Transverse colon (tissue), 4 donors: ENCODE measurements around the gene KCNV2. TPM values are rescaled to one million over a fixed set of nuclear protein-coding genes. Genes with fewer than 3 reads are reported as not detected.

ENCODE experiments used
- DNase-seq: peaks from one replicate; pipeline ENCODE4 v3.0.0-alpha.2; 2019
- H3K27ac ChIP-seq, 4 donors: fragments of 200-600 bp; sonication (generic); 2 replicates each; pipeline ENCODE4 v1.5.1; 2016 to 2018; ENCODE audit warnings: inconsistent platforms in 4 of 4
- H3K27me3 ChIP-seq: fragments of 200-600 bp; sonication (generic); 2 replicates; pipeline ENCODE4 v1.5.1; 2017; ENCODE audit warnings: inconsistent platforms
- H3K36me3 ChIP-seq, 4 donors: fragments of 200-600 bp; sonication (generic); 2 replicates each; pipeline ENCODE4 v1.5.1; 2017 to 2019; ENCODE audit warnings: inconsistent platforms in 4 of 4
- H3K4me1 ChIP-seq, 4 donors: fragments of 200-600 bp; sonication (generic); 2 replicates each; pipeline ENCODE4 v1.5.1; 2017 to 2020; ENCODE audit warnings: inconsistent platforms in 4 of 4
- H3K4me3 ChIP-seq, 4 donors: fragments of 200-600 bp; sonication (generic); 1 replicate in 1 of 4; 2 replicates in 3 of 4; pipeline versions ENCODE4 v1.5.1 to v1.6.1; 2017 to 2019; ENCODE audit warnings: inconsistent platforms in 4 of 4
- H3K9me3 ChIP-seq, 2 donors: fragments of 200-600 bp; sonication (generic); 2 replicates each; pipeline ENCODE4 v1.5.1; 2017 to 2019; ENCODE audit warnings: inconsistent platforms in 2 of 2
- CTCF ChIP-seq, 5 experiments: fragments of 200-600 bp in 3 of 5; fragments of 450-650 bp in 2 of 5; sonication (generic) in 3 of 5; IDR thresholded peaks; 1 replicate in 2 of 5; 2 replicates in 3 of 5; pipeline ENCODE4 v1.5.1; 2016 to 2017; ENCODE audit warnings: antibody characterized with exemption in 5 of 5, inconsistent platforms in 3 of 5, mild to moderate bottlenecking in 2 of 5, moderate library complexity in 1 of 5
- EP300 ChIP-seq: sonication (generic); formaldehyde crosslinking; IDR thresholded peaks from one replicate; pipeline ENCODE4 v1.6.1; 2017; ENCODE audit warnings: antibody characterized with exemption, low read depth
- POLR2A ChIP-seq: fragments of 450-650 bp; IDR thresholded peaks from one replicate; pipeline ENCODE4 v1.6.1; 2016; ENCODE audit warnings: antibody characterized with exemption, mild to moderate bottlenecking, moderate library complexity
- POLR2AphosphoS5 ChIP-seq, 3 donors: sonication (generic); formaldehyde crosslinking; IDR thresholded peaks; one replicate each; pipeline ENCODE4 v1.6.1; 2016; ENCODE audit warnings: antibody characterized with exemption in 3 of 3
- WGBS, 2 donors: methylation state at CpG; one replicate each; pipeline ENCODE4 v1.1.5; 2018; ENCODE audit warnings: low coverage in 1 of 2; 5-methylcytosine and 5-hydroxymethylcytosine counted together
- in situ Hi-C, 4 donors: fragments of 200-750 bp; cut with MboI; loops; one replicate each; pipeline versions ENCODE4 v1.15.0 to v1.15.1; 2017; ENCODE audit warnings: low sequenced_read_pairs in 3 of 4, low pct_ligation_motif_present in 1 of 4, low pct_unique_long_range_greater_than_20kb in 1 of 4
- intact Hi-C: fragments of 100-400 bp; cut with DNase I; formaldehyde crosslinking; loops from one replicate; pipeline ENCODE4 v1.15.1; 2023; ENCODE audit warnings: low total_unique reads
- total RNA-seq, 4 donors: library from RNA; depleted of rRNA; stranded (reverse); fragments of >200 nt; gene quantifications; one replicate each; pipeline ENCODE4 v1.1.0, GENCODE V29; 2016

The KCNV2 gene
- total RNA-seq, 4 donors from 2014 or later = not detected

GRCh38 chr9:2709645-2710101 lies 7.6 kb upstream of the KCNV2 start:
- TF ChIP-seq POLR2A (no peak), POLR2AphosphoS5 (IDR thresholded peaks at IDR 0.05) (no peak), EP300 (no peak), CTCF (IDR thresholded peaks at IDR 0.05) (no peak)
- no peaks in the 10 kb centered on the region for H3K9me3 ChIP-seq
- H3K27ac ChIP-seq = no peak overlapping the region
- 68 to 88% methylated on average over 2 of the region's 2 CpGs for WGBS, 2 donors
- no peak for DNase-seq
- no peak overlapping the region for H3K4me3 ChIP-seq
- in situ Hi-C loops (no loop called here), intact Hi-C loops (no loop called here)
- H3K4me1 ChIP-seq = no peaks in the 10 kb centered on the region
- H3K27me3 ChIP-seq = no peaks in the 10 kb centered on the region
- no peaks in the 10 kb centered on the region for H3K36me3 ChIP-seq

- TF ChIP-seq EP300 (no peak), POLR2AphosphoS5 (IDR thresholded peaks at IDR 0.05) (no peak), POLR2A (no peak), CTCF (IDR thresholded peaks at IDR 0.05) (no peak)
- Histone ChIP-seq H3K27ac (no peak overlapping the region), H3K27me3 (no peaks in the 10 kb centered on the region), H3K4me1 (no peaks in the 10 kb centered on the region), H3K4me3 (no peak overlapping the region), H3K9me3 (no peaks in the 10 kb centered on the region), H3K36me3 (no peaks in the 10 kb centered on the region)
- DNase-seq = no peak
- in situ Hi-C loops (no loop called here), intact Hi-C loops (no loop called here)
- 74 to 95% methylated on average over 3 to 6 of the region's 6 CpGs for WGBS, 2 donors
Observed at GRCh38 chr9:2711716-2712115, 5.6 kb upstream of the KCNV2 start.

- 98 to 100% methylated on average over 9 to 64 of the region's 69 CpGs for WGBS, 2 donors
- H3K9me3 ChIP-seq = no peaks in the 10 kb centered on the region
- in situ Hi-C loops = no loop called here
Observed at GRCh38 chr9:2718001-2718697, 839 bp downstream of the KCNV2 start.

GRCh38 chr9:2718698-2719033 lies 1.4 kb downstream of the KCNV2 start:
- intact Hi-C loops (no loop called here), in situ Hi-C loops (no loop called here)
- 97% methylated on average over 16 of the region's 29 CpGs; no CpG with 5 or more reads in 1 of the 2 donors for WGBS, 2 donors
- Histone ChIP-seq H3K9me3 (no peaks in the 10 kb centered on the region), H3K4me3 (no peak overlapping the region), H3K36me3 (no peaks in the 10 kb centered on the region), H3K4me1 (no peaks in the 10 kb centered on the region), H3K27me3 (no peaks in the 10 kb centered on the region), H3K27ac (no peak overlapping the region)
- no peak for DNase-seq
- TF ChIP-seq POLR2AphosphoS5 (IDR thresholded peaks at IDR 0.05) = no peak
- TF ChIP-seq CTCF (IDR thresholded peaks at IDR 0.05) = no peak
- no peak for TF ChIP-seq POLR2A
- no peak for TF ChIP-seq EP300

More at GRCh38 chr9:2718001-2718697, 839 bp downstream of the KCNV2 start:
- Histone ChIP-seq H3K27me3 (no peaks in the 10 kb centered on the region), H3K36me3 (no peaks in the 10 kb centered on the region), H3K4me3 (no peak overlapping the region), H3K27ac (no peak overlapping the region), H3K4me1 (no peaks in the 10 kb centered on the region)
- intact Hi-C loops = no loop called here
- TF ChIP-seq POLR2AphosphoS5 (IDR thresholded peaks at IDR 0.05) (no peak), CTCF (IDR thresholded peaks at IDR 0.05) (no peak), POLR2A (no peak), EP300 (no peak)
- no peak for DNase-seq
